GM15510 (cell line): Measurements from ENCODE around the gene SRSF1.

ENCODE experiments used
- POLR2A ChIP-seq: IDR thresholded peaks from 3 replicates; pipeline ENCODE4 v1.6.1; 2011; ENCODE audit warnings: borderline replicate concordance; ENCODE audit not compliant: insufficient read length; ENCODE audit errors: extremely low read depth

Gene SRSF1

GRCh38 chr17:58001461-58002124 is 5.5 kb downstream of the SRSF1 start:
- no peak for TF ChIP-seq POLR2A

- TF ChIP-seq POLR2A, result no peak
These were observed 7.5 kb downstream of the SRSF1 start for GRCh38 chr17:57999496-58000017.

GRCh38 chr17:57999010-57999495 is 8.0 kb downstream of the SRSF1 start:
- TF ChIP-seq POLR2A, result no peak

- TF ChIP-seq POLR2A, result no peak
These were observed 9.8 kb downstream of the SRSF1 start for GRCh38 chr17:57997085-57997809.

GRCh38 chr17:57995076-57995956 is 11.7 kb downstream of the SRSF1 start:
- TF ChIP-seq POLR2A, result no peak

GRCh38 chr17:57994436-57994835 is 12.6 kb downstream of the SRSF1 start:
- no peak for TF ChIP-seq POLR2A

- no peak for TF ChIP-seq POLR2A
These were observed 13.3 kb downstream of the SRSF1 start for GRCh38 chr17:57993471-57994365.

- no peak for TF ChIP-seq POLR2A
These were observed 15.5 kb downstream of the SRSF1 start for GRCh38 chr17:57991537-57991936.

- no peak for TF ChIP-seq POLR2A
These were observed 17.0 kb downstream of the SRSF1 start for GRCh38 chr17:57990037-57990436.

- peak; percentile 67 for TF ChIP-seq POLR2A
These were observed 18.5 kb downstream of the SRSF1 start for GRCh38 chr17:57988301-57989250.

GRCh38 chr17:57987581-57988300 is 19.3 kb downstream of the SRSF1 start, which contains the start of gene VEZF1:
TSS of gene VEZF1 (minus strand) at chr17:57988254. CDS start at chr17:57988111, 143 bp downstream.
- peak; percentile 46 for TF ChIP-seq POLR2A
